ENCODE results near the gene PRKAR2B.

PRKAR2B gene

DNA sequence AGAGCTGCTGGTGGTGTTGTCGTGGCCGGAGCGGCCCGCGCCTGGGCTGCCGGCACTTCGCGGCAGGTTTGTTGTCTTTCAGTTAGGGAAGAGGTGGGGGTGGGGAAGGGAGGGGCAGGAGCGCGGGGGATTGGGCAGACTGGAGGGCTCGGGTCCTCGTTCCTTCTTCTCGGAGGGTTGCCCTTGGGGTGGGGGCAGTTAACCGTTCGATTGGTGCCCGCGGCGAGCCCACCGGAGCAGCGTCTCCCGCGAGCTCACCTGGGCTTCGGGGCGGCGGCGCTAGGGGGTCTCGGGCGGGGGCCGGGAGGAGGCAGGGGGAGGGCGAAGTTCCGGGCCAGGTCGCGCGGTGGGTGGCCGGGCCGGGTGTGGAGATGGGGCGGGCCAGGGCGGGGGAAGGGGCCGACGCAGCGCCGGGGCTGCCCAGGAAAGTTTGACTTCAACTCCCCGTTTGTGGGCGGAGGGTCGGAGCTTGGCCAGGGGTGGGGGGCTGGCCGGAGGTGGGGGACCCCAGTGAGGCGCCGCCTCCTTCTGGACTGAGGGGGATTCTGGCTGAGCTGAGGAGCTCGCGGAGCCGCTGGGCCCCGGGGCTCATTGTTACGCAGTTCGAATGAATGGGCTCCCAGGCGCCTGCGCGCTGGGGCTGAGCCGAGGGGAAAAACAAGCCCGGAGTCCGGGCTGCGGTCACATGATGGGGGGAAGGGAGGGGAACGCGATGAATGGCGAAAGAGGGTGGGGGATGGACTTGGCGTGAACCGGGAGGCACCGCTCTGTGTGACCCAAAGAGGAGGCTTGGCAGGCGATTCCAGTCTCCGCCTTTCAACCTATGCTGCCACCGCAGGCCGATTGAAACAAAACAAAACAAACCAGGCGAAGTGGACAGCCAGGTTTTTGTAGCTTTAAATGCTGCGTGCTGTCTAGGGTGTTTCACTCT, 124.9 kb downstream of the PRKAR2B start:
- H3K4me3 ChIP-seq (replicated peaks; ENCODE audit: low read depth, low read length) = peak overlapping the region; percentile 65
- TF ChIP-seq, protein P1, sequence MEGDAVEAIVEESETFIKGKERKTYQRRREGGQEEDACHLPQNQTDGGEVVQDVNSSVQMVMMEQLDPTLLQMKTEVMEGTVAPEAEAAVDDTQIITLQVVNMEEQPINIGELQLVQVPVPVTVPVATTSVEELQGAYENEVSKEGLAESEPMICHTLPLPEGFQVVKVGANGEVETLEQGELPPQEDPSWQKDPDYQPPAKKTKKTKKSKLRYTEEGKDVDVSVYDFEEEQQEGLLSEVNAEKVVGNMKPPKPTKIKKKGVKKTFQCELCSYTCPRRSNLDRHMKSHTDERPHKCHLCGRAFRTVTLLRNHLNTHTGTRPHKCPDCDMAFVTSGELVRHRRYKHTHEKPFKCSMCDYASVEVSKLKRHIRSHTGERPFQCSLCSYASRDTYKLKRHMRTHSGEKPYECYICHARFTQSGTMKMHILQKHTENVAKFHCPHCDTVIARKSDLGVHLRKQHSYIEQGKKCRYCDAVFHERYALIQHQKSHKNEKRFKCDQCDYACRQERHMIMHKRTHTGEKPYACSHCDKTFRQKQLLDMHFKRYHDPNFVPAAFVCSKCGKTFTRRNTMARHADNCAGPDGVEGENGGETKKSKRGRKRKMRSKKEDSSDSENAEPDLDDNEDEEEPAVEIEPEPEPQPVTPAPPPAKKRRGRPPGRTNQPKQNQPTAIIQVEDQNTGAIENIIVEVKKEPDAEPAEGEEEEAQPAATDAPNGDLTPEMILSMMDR (IDR thresholded peaks at IDR 0.05; ENCODE audit: low read depth, low read length, missing control alignments) = no peak
- peak; percentile 79 for DNase-seq (ENCODE audit: extremely low read depth, low read depth)

DNA sequence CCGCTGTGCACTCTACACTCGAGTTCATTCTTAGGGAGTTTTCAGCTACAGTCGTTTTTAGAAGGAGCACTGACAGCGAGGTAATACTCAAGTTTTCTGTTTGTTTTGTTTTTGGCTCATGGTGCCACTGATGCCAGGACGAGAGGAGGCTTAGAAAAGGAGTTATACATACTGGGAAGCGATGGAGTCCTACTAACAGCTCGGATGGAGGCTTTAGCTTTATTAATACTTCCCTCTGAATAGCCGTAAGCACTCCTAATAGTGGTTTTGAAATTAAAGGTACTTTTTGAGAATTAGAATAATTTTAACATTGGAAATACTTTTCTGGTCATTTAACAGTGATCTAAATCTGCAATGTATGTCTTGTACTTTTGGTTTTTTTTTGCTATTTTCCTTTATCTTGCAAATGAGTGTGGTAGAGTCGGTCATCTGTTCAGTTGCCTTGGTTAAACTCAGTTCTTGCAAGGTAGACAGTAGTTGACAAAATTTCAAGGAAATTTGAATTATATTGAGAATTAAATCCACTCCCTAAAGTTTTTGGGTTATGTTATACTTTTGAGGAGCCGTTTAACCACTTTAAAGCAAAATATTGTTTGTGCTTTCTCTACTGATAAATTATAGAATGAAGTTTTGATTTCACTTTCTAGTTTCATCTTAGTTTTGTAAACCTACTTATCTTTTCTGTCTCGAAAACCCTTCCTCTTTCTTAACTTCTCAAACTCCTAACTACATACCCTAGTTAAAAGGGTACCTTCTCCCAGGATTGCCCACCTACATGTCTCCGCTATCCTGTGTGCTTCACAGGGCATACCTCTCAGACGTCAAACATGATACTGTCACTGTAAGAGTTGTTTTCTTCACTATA, 125.8 kb downstream of the PRKAR2B start:
- TF ChIP-seq, protein P1 (IDR thresholded peaks at IDR 0.05; ENCODE audit: low read depth, low read length, missing control alignments) = no peak
- H3K4me3 ChIP-seq (replicated peaks; ENCODE audit: low read depth, low read length) = peak overlapping the region; percentile 65
- DNase-seq (ENCODE audit: extremely low read depth, low read depth) = no peak

- TF ChIP-seq, protein P1 (IDR thresholded peaks at IDR 0.05; ENCODE audit: low read depth, low read length, missing control alignments) = no peak
- DNase-seq (ENCODE audit: extremely low read depth, low read depth) = no peak
Observed at GRCh38 chr7:107171496-107171895, 127.0 kb downstream of the PRKAR2B start.

GRCh38 chr7:107172276-107173032, 127.9 kb downstream of the PRKAR2B start:
- TF ChIP-seq, protein P1 (IDR thresholded peaks at IDR 0.05; ENCODE audit: low read depth, low read length, missing control alignments) = no peak
- DNase-seq (ENCODE audit: extremely low read depth, low read depth) = no peak
- H3K4me3 ChIP-seq (replicated peaks; ENCODE audit: low read depth, low read length) = no peak overlapping the region

More at GRCh38 chr7:107171496-107171895, 127.0 kb downstream of the PRKAR2B start:
- no peak overlapping the region for H3K4me3 ChIP-seq (replicated peaks; ENCODE audit: low read depth, low read length)

GRCh38 chr7:107173191-107173590, 128.7 kb downstream of the PRKAR2B start:
- no peak for DNase-seq (ENCODE audit: extremely low read depth, low read depth)
- TF ChIP-seq, protein P1 (IDR thresholded peaks at IDR 0.05; ENCODE audit: low read depth, low read length, missing control alignments) = no peak
- no peak overlapping the region for H3K4me3 ChIP-seq (replicated peaks; ENCODE audit: low read depth, low read length)
